ENCODE results near the gene PCDHB6.

- TF ChIP-seq GATA3 (IDR thresholded peaks at IDR 0.05; ENCODE audit: low read depth, low read length): no peak
- no peak for TF ChIP-seq GATA2 (IDR thresholded peaks at IDR 0.05; ENCODE audit: low read depth, low read length)
Observed at GRCh38 chr5:141150224-141150992, 551 bp downstream of the PCDHB6 start.
